GM12878 (cell line): ENCODE data around the gene HK1.

ENCODE experiments used
- CBX3 ChIP-seq: fragments of 200-600 bp; sonication (generic); IDR thresholded peaks from 2 replicates; pipeline ENCODE4 v1.6.1; 2016; ENCODE audit warnings: low read depth, borderline replicate concordance
- CTCF ChIP-seq, 3 experiments: IDR thresholded peaks in 2 of 3; conservative IDR thresholded peaks in 1 of 3; 2 replicates each; pipeline ENCODE4 v1.5.1; 2011; ENCODE audit warnings: low read depth in 3 of 3, low read length in 3 of 3, mild to moderate bottlenecking in 3 of 3, control low read depth in 2 of 3, moderate library complexity in 2 of 3, inconsistent platforms in 1 of 3, mixed read lengths in 1 of 3; ENCODE audit not compliant: control insufficient read depth in 2 of 3, insufficient read depth in 1 of 3; ENCODE audit errors: extremely low read depth in 1 of 3
- EGR1 ChIP-seq, 2 experiments: IDR thresholded peaks; 1 replicate in 1 of 2; 2 replicates in 1 of 2; pipeline ENCODE4 v1.6.1; 2011 to 2012; ENCODE audit warnings: low read depth in 2 of 2, low read length in 2 of 2, borderline replicate concordance in 1 of 2, mild to moderate bottlenecking in 1 of 2, moderate library complexity in 1 of 2
- EP300 ChIP-seq, 2 experiments: fragments of 150-350 bp in 1 of 2; IDR thresholded peaks; 2 replicates each; pipeline ENCODE4 v1.6.1; 2011 to 2012; ENCODE audit warnings: low read depth in 2 of 2, low read length in 2 of 2, borderline replicate concordance in 1 of 2, improper control_type of control experiment in 1 of 2, inconsistent platforms in 1 of 2; ENCODE audit not compliant: control insufficient read depth in 1 of 2
- FOS ChIP-seq: IDR thresholded peaks from 3 replicates; pipeline ENCODE4 v1.6.1; 2011; ENCODE audit warnings: borderline replicate concordance; ENCODE audit not compliant: insufficient read length; ENCODE audit errors: extremely low read depth
- IRF4 ChIP-seq: IDR thresholded peaks from 2 replicates; pipeline ENCODE4 v1.6.1; 2011; ENCODE audit warnings: low read depth, low read length
- MYC ChIP-seq: IDR thresholded peaks from 2 replicates; pipeline ENCODE4 v1.6.1; 2011; ENCODE audit warnings: mild to moderate bottlenecking, low read length, moderate library complexity, inconsistent platforms; ENCODE audit not compliant: insufficient read depth, insufficient replicate concordance, insufficient read length, severe bottlenecking
- NR2C1 ChIP-seq: fragments of 450-650 bp; IDR thresholded peaks from 2 replicates; pipeline ENCODE4 v1.6.1; 2017; ENCODE audit warnings: antibody characterized with exemption, mild to moderate bottlenecking, moderate library complexity
- POLR2A ChIP-seq: IDR thresholded peaks from 2 replicates; pipeline ENCODE4 v1.6.1; 2011; ENCODE audit warnings: low read depth, mild to moderate bottlenecking, low read length
- SIN3A ChIP-seq: IDR thresholded peaks from 2 replicates; pipeline ENCODE4 v1.6.1; 2012; ENCODE audit warnings: low read depth, low read length, improper control_type of control experiment
- ZBTB11 ChIP-seq: fragments of 450-650 bp; formaldehyde crosslinking; IDR thresholded peaks from 2 replicates; pipeline ENCODE4 v1.5.0; 2022; ENCODE audit warnings: mild to moderate bottlenecking, missing genetic modification characterization
- ZNF24 ChIP-seq: fragments of 450-650 bp; IDR thresholded peaks from 2 replicates; pipeline ENCODE4 v1.6.1; 2017; ENCODE audit warnings: antibody characterized with exemption, mild to moderate bottlenecking

- TF ChIP-seq FOS (no peak), EP300 (IDR thresholded peaks at IDR 0.05; ENCODE audit: borderline replicate concordance in 1 of 2, control insufficient read depth in 1 of 2, low read depth in 2 of 2, low read length in 2 of 2) (no peak), ZBTB11 (no peak), NR2C1 (no peak), SIN3A (no peak), POLR2A (no peak), ZNF24 (no peak), EGR1 (IDR thresholded peaks at IDR 0.05; ENCODE audit: borderline replicate concordance in 1 of 2, low read depth in 2 of 2, low read length in 2 of 2) (no peak), CTCF (IDR thresholded peaks at IDR 0.05 in 2 of 3, conservative IDR thresholded peaks at IDR 0.05 in 1 of 3; ENCODE audit: control insufficient read depth in 2 of 3, extremely low read depth in 1 of 3, insufficient read depth in 1 of 3, low read depth in 3 of 3, low read length in 3 of 3) (no peak), IRF4 (no peak), MYC (no peak), CBX3 (no peak)
These were observed 36.7 kb upstream of the HK1 start for GRCh38 chr10:69241575-69241974.
